IMR-90 (cell line): ENCODE data around the gene MCTP1. TPM values are rescaled to one million over a fixed set of nuclear protein-coding genes. Genes with fewer than 3 reads are reported as not detected.

Source experiments
- ATAC-seq: fragments of 200-7000 bp; cut with Tn5 transposase; 2 replicates; pipeline ENCODE4 v1.9.1; 2020; ENCODE audit warnings: low read depth, mild to moderate bottlenecking, moderate library complexity
- BruUV-seq: library from RNA; stranded (reverse); fragments of 400-500 nt; replicated peaks from 2 replicates; lab custom pipeline; 2021; lab: Mats Ljungman, UMichigan
- CTCF ChIA-PET: fragments of 300-600 bp; formaldehyde crosslinking; extraction: SDS; loops from one replicate; lab custom pipeline; 2021; ENCODE audit warnings: antibody characterized with exemption; lab: Yijun Ruan, JAX
- POLR2A ChIA-PET: fragments of 300-600 bp; sonication (Branson Sonifier 250); formaldehyde crosslinking; loops from one replicate; lab custom pipeline; 2022; ENCODE audit warnings: antibody characterized with exemption; ENCODE audit not compliant: unreplicated experiment; lab: Charles Lee
- DNase-seq: peaks from one replicate; pipeline ENCODE4 v3.0.0; 2013
- H2AFZ ChIP-seq: replicated peaks from 2 replicates; pipeline ENCODE3; 2013; ENCODE audit warnings: low read length, mild to moderate bottlenecking; ENCODE audit not compliant: poor library complexity
- H2AK5ac ChIP-seq: 2 replicates; pipeline ENCODE4 v1.6.1; 2013; ENCODE audit warnings: low read depth, low read length, inconsistent platforms
- H2AK9ac ChIP-seq: replicated peaks from 2 replicates; pipeline ENCODE3; 2013; ENCODE audit warnings: mild to moderate bottlenecking, low read depth, low read length, moderate library complexity; ENCODE audit not compliant: poor library complexity
- H2BK120ac ChIP-seq: 2 replicates; pipeline ENCODE4 v1.6.1; 2013; ENCODE audit warnings: low read depth, low read length, inconsistent platforms
- H2BK15ac ChIP-seq: 3 replicates; pipeline ENCODE4 v1.6.1; 2013; ENCODE audit warnings: low read depth, low read length, inconsistent platforms
- H2BK20ac ChIP-seq: 2 replicates; pipeline ENCODE4 v1.6.1; 2013; ENCODE audit warnings: low read depth, mild to moderate bottlenecking, inconsistent platforms, low read length, moderate library complexity
- H2BK5ac ChIP-seq: 2 replicates; pipeline ENCODE4 v1.6.1; 2013; ENCODE audit warnings: mild to moderate bottlenecking, low read depth, low read length, inconsistent platforms; ENCODE audit not compliant: poor library complexity, severe bottlenecking
- H3K14ac ChIP-seq: replicated peaks from 2 replicates; pipeline ENCODE4 v1.6.1; 2013; ENCODE audit warnings: low read depth, low read length, inconsistent platforms
- H3K18ac ChIP-seq: 2 replicates; pipeline ENCODE4 v1.6.1; 2013; ENCODE audit warnings: low read depth, low read length, control low read depth
- H3K23ac ChIP-seq: 2 replicates; pipeline ENCODE4 v1.6.1; 2013; ENCODE audit warnings: low read depth, low read length, inconsistent platforms
- H3K27ac ChIP-seq: 2 replicates; pipeline ENCODE4 v1.5.1; 2013; ENCODE audit warnings: mild to moderate bottlenecking, control low read depth, low read length; ENCODE audit not compliant: insufficient read depth
- H3K27me3 ChIP-seq: 2 replicates; pipeline ENCODE4 v1.6.1; 2013; ENCODE audit warnings: low read length; ENCODE audit not compliant: control insufficient read depth, insufficient read depth
- H3K36me3 ChIP-seq: 2 replicates; pipeline ENCODE4 v1.6.1; 2013; ENCODE audit warnings: low read length, mixed read lengths; ENCODE audit not compliant: control insufficient read depth, insufficient read depth
- H3K4ac ChIP-seq: 2 replicates; pipeline ENCODE4 v1.6.1; 2013; ENCODE audit warnings: low read depth, low read length, inconsistent platforms
- H3K4me1 ChIP-seq: 2 replicates; pipeline ENCODE4 v1.6.1; 2013; ENCODE audit warnings: low read length, mixed read lengths; ENCODE audit not compliant: control insufficient read depth, insufficient read depth
- H3K4me2 ChIP-seq: 2 replicates; pipeline ENCODE4 v1.6.1; 2013; ENCODE audit warnings: low read depth, mild to moderate bottlenecking, control low read depth, low read length, moderate library complexity
- H3K4me3 ChIP-seq: 2 replicates; pipeline ENCODE4 v1.5.1; 2013; ENCODE audit warnings: low read depth, mild to moderate bottlenecking, control low read depth, low read length, moderate library complexity; ENCODE audit not compliant: insufficient read depth
- H3K56ac ChIP-seq: 2 replicates; pipeline ENCODE4 v1.6.1; 2013; ENCODE audit warnings: low read length, inconsistent platforms; ENCODE audit not compliant: insufficient read depth; ENCODE audit errors: extremely low read depth
- H3K79me1 ChIP-seq, 2 experiments: 2 replicates each; pipeline ENCODE4 v1.6.1; 2013; ENCODE audit warnings: low read length in 2 of 2, inconsistent platforms in 1 of 2, low read depth in 1 of 2
- H3K9ac ChIP-seq: 2 replicates; pipeline ENCODE4 v1.6.1; 2013; ENCODE audit warnings: low read depth, low read length, control low read depth
- H3K9me1 ChIP-seq: 2 replicates; pipeline ENCODE4 v1.6.1; 2013; ENCODE audit warnings: low read length, inconsistent platforms; ENCODE audit not compliant: insufficient read depth
- H3K9me3 ChIP-seq: 2 replicates; pipeline ENCODE4 v1.6.1; 2013; ENCODE audit warnings: low read length; ENCODE audit not compliant: control insufficient read depth, insufficient read depth
- H4K20me1 ChIP-seq: 2 replicates; pipeline ENCODE4 v1.6.1; 2013; ENCODE audit warnings: low read length, inconsistent platforms; ENCODE audit not compliant: insufficient read depth
- H4K5ac ChIP-seq: 2 replicates; pipeline ENCODE4 v1.6.1; 2013; ENCODE audit warnings: mild to moderate bottlenecking, low read depth, low read length, control low read depth
- H4K8ac ChIP-seq, 2 experiments: 2 replicates each; pipeline ENCODE4 v1.6.1; 2013; ENCODE audit warnings: low read depth in 2 of 2, low read length in 2 of 2, control low read depth in 1 of 2, inconsistent platforms in 1 of 2
- H4K91ac ChIP-seq: 2 replicates; pipeline ENCODE4 v1.6.1; 2013; ENCODE audit warnings: low read depth, low read length, inconsistent platforms; ENCODE audit not compliant: insufficient read depth
- CEBPB ChIP-seq: IDR thresholded peaks from 2 replicates; pipeline ENCODE4 v1.6.1; 2012; ENCODE audit warnings: low read depth, low read length, improper control_type of control experiment
- CHD1 ChIP-seq: IDR thresholded peaks from 2 replicates; pipeline ENCODE4 v1.6.1; 2012; ENCODE audit warnings: low read depth, low read length, improper control_type of control experiment
- FOS ChIP-seq: fragments of 150-350 bp; IDR thresholded peaks from 2 replicates; pipeline ENCODE4 v1.6.1; 2016; ENCODE audit warnings: low read depth, low read length
- MAFK ChIP-seq: IDR thresholded peaks from 2 replicates; pipeline ENCODE4 v1.6.1; 2012; ENCODE audit warnings: low read depth, low read length, improper control_type of control experiment
- MXI1 ChIP-seq: IDR thresholded peaks from 2 replicates; pipeline ENCODE4 v1.6.1; 2012; ENCODE audit warnings: low read depth, mild to moderate bottlenecking, low read length, moderate library complexity, borderline replicate concordance
- POLR2A ChIP-seq: IDR thresholded peaks from 2 replicates; pipeline ENCODE4 v1.6.1; 2012; ENCODE audit warnings: mild to moderate bottlenecking, low read depth, low read length
- RAD21 ChIP-seq: IDR thresholded peaks from 2 replicates; pipeline ENCODE4 v1.6.1; 2012; ENCODE audit warnings: low read length, improper control_type of control experiment
- SMC3 ChIP-seq: fragments of 150-350 bp; IDR thresholded peaks from 2 replicates; pipeline ENCODE4 v1.6.1; 2016; ENCODE audit warnings: low read depth, mild to moderate bottlenecking, antibody characterized with exemption, low read length, moderate library complexity
- USF2 ChIP-seq: fragments of 150-350 bp; IDR thresholded peaks from 2 replicates; pipeline ENCODE4 v1.6.1; 2017; ENCODE audit warnings: mild to moderate bottlenecking, antibody characterized with exemption, low read length, low read depth
- WGBS, 2 experiments: methylation state at CpG; one replicate each; pipeline versions ENCODE4 v1.1.5 to v1.1.7; 2013; ENCODE audit warnings: missing lambda C conversion rate in 2 of 2; ENCODE audit not compliant: insufficient read length in 1 of 2; ENCODE audit errors: extremely low coverage in 2 of 2; 5-methylcytosine and 5-hydroxymethylcytosine counted together
- dilution Hi-C: fragments of 300-500 bp; cut with HindIII; formaldehyde crosslinking; loops from one replicate; pipeline ENCODE4 v1.14.3; 2018; ENCODE audit warnings: low sequenced_read_pairs; ENCODE audit not compliant: unreplicated experiment
- in situ Hi-C: fragments of 300-500 bp; cut with MboI; formaldehyde crosslinking; loops from 3 replicates; pipeline ENCODE4 v1.14.3; 2019; ENCODE audit warnings: low sequenced_read_pairs, inconsistent platforms, mixed read lengths
- intact Hi-C: fragments of 100-400 bp; cut with micrococcal nuclease; formaldehyde crosslinking; loops from 2 replicates; pipeline ENCODE4 v1.10.0; 2022
- polyA plus RNA-seq, 3 experiments: library from polyadenylated mRNA; depleted of rRNA; stranded (reverse); fragments of >200 nt; gene quantifications; 2 replicates each; pipeline ENCODE4 v1.2.3, GENCODE V29; 2012; ENCODE audit warnings: low replicate concordance in 1 of 3
- total RNA-seq: library from RNA; depleted of rRNA; stranded (reverse); fragments of >200 nt; gene quantifications from 2 replicates; pipeline ENCODE4 v1.2.3, GENCODE V29; 2012
- TF ChIP-seq, protein P1 (sequence below): conservative IDR thresholded peaks from 2 replicates; pipeline ENCODE4 v1.5.1; 2012; ENCODE audit warnings: mild to moderate bottlenecking, low read depth, low read length, improper control_type of control experiment
- TF ChIP-seq, protein P2 (sequence below): fragments of 150-350 bp; IDR thresholded peaks from 2 replicates; pipeline ENCODE4 v1.6.1; 2016; ENCODE audit warnings: low read depth, mild to moderate bottlenecking, low read length, moderate library complexity, borderline replicate concordance

The MCTP1 gene
- total and polyA plus RNA-seq, 2 of the 4 experiments (the other 2 are of a cell fraction): 0.21 TPM; not detected in 1

- no peak for DNase-seq
- Histone ChIP-seq H4K8ac (no peak overlapping the region), H3K9me1 (no peaks in the 10 kb centered on the region), H3K4ac (no peak overlapping the region), H3K27me3 (no peaks in the 10 kb centered on the region), H3K23ac (no peak overlapping the region), H2AK9ac (no peak overlapping the region), H2BK5ac (no peak overlapping the region), H4K5ac (no peak overlapping the region), H3K18ac (no peak overlapping the region), H3K56ac (no peak overlapping the region), H4K20me1 (no peaks in the 10 kb centered on the region), H3K9ac (no peak overlapping the region), H3K4me2 (no peak overlapping the region), H2AK5ac (no peak overlapping the region), H2AFZ (no peak overlapping the region), H2BK120ac (no peak overlapping the region), H4K91ac (no peak overlapping the region), H3K9me3 (no peaks in the 10 kb centered on the region), H2BK15ac (no peak overlapping the region), H3K14ac (no peak overlapping the region), H3K4me1 (no peaks in the 10 kb centered on the region), H2BK20ac (no peak overlapping the region), H3K79me1 (no peaks in the 10 kb centered on the region), H3K27ac (no peak overlapping the region), H3K4me3 (no peak overlapping the region), H3K36me3 (no peaks in the 10 kb centered on the region)
- intact Hi-C loops: no loop called here
- POLR2A ChIA-PET: no interaction called here
- in situ Hi-C loops: no loop called here
- no TSS peak for BruUV-seq
- ATAC-seq: no peak
- whole genome bisulfite sequencing, 2 experiments: no CpG with 5 or more reads among the region's 2 CpGs
- CTCF ChIA-PET: no interaction called here
- TF ChIP-seq, protein P1, sequence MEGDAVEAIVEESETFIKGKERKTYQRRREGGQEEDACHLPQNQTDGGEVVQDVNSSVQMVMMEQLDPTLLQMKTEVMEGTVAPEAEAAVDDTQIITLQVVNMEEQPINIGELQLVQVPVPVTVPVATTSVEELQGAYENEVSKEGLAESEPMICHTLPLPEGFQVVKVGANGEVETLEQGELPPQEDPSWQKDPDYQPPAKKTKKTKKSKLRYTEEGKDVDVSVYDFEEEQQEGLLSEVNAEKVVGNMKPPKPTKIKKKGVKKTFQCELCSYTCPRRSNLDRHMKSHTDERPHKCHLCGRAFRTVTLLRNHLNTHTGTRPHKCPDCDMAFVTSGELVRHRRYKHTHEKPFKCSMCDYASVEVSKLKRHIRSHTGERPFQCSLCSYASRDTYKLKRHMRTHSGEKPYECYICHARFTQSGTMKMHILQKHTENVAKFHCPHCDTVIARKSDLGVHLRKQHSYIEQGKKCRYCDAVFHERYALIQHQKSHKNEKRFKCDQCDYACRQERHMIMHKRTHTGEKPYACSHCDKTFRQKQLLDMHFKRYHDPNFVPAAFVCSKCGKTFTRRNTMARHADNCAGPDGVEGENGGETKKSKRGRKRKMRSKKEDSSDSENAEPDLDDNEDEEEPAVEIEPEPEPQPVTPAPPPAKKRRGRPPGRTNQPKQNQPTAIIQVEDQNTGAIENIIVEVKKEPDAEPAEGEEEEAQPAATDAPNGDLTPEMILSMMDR: no peak
- TF ChIP-seq RAD21 (no peak), MAFK (no peak), FOS (no peak), SMC3 (no peak), MXI1 (no peak), CEBPB (no peak), CHD1 (no peak), POLR2A (no peak), USF2 (no peak)
- TF ChIP-seq, protein P2, sequence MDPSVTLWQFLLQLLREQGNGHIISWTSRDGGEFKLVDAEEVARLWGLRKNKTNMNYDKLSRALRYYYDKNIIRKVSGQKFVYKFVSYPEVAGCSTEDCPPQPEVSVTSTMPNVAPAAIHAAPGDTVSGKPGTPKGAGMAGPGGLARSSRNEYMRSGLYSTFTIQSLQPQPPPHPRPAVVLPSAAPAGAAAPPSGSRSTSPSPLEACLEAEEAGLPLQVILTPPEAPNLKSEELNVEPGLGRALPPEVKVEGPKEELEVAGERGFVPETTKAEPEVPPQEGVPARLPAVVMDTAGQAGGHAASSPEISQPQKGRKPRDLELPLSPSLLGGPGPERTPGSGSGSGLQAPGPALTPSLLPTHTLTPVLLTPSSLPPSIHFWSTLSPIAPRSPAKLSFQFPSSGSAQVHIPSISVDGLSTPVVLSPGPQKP: no peak
- dilution Hi-C loops: no loop called here
These were observed 307.5 kb downstream of the MCTP1 start for GRCh38 chr5:94977437-94977836.
